RWPE1 (cell line): ENCODE data around the gene ZBTB17.
"Not testable (repeated sequence)": the region's sequence is repeated elsewhere in the genome, so short reads cannot be mapped to it uniquely, and the experiment has no call there.

ENCODE experiments used
- CTCF ChIA-PET: fragments of 350-600 bp; sonication (Branson Sonifier 250); formaldehyde crosslinking; extraction: SDS; loops from one replicate; lab custom pipeline; 2021; lab: Yijun Ruan, JAX
- POLR2A ChIA-PET: fragments of 400-600 bp; formaldehyde crosslinking; extraction: SDS; loops from one replicate; lab custom pipeline; 2020; ENCODE audit warnings: antibody characterized with exemption; ENCODE audit not compliant: low non-redundant PET; lab: Yijun Ruan, JAX
- DNase-seq: peaks from one replicate; pipeline ENCODE4 v3.0.0; 2012; ENCODE audit warnings: low spot score
- H3K27ac ChIP-seq: fragments of 450-650 bp; 2 replicates; pipeline ENCODE4 v1.5.1; 2017
- CTCF ChIP-seq: fragments of 450-650 bp; conservative IDR thresholded peaks from 2 replicates; pipeline ENCODE4 v1.5.1; 2017; ENCODE audit warnings: low read depth, mild to moderate bottlenecking

Gene ZBTB17

DNA sequence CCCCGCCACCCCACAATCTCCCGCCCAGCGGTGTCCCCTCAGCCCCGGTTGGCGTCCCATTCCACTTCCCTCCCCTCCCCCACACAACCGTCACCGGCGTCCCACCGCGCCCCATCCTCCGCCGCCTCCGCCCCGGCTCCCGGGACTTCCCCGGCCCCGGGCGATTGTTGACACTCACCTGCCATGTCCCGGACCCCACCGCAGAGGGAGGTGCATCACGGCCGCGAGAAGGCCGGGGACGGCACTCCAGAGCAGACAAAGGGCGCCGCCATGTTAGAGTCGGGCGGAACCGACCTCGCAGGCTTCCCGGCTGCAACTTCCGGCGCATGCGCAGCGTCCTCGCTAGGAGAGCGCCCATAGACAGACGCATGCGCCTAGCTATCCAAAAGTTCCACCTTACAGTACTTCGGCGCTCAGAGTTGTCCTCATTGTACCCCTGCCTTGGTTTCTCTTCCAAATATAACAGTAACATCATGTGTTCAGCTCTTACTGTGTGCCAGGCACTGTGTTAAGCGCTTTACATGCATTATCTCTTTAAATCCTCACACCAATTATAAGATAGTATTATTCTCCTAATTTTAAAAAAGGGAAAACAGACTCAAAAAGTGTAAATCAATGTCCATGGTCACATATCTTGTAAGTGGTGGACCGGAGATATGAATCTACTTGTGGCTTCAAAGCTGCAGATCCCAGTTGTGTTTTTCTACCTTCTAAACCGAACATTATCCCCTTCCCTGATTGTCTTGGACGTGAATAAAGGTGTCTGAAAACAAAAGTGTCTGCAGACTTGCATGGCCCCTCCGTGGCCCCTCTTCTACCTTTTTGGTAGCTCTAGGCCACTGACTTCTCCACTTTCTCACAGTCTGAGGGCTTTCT, at the start of gene ZBTB17:
Gene ZBTB17, minus strand, starts transcription at position 297 of the 876 bp plus-strand sequence. CDS start 27,606 bp downstream, outside the sequence.
- TF ChIP-seq CTCF, result no peak
- peak; percentile 95 for DNase-seq
- ChIA-PET POLR2A (interaction anchor here (0.6 to 0.7 kb wide), 3 partner anchors 27 to 188 kb away, joined by 3 to 8 read pairs (median 7); no protein-coding TSS in a partner anchor), CTCF (interaction anchor here (0.6 to 0.7 kb wide), 3 partner anchors 127 to 189 kb away, joined by 6 to 7 read pairs (median 6); no protein-coding TSS in a partner anchor)
- H3K27ac ChIP-seq, result peak within 1 kb of the TSS; percentile 77

- CTCF ChIA-PET, result interaction anchor here (0.7 kb wide), 1 partner anchor 33 kb away, joined by 3 read pairs; no protein-coding TSS in a partner anchor
- H3K27ac ChIP-seq, result no peak overlapping the region
- no peak for TF ChIP-seq CTCF
- POLR2A ChIA-PET, result no interaction called here
- no peak for DNase-seq
Measured at GRCh38 chr1:16023050-16023653, 47.3 kb upstream of the ZBTB17 start.

- H3K27ac ChIP-seq, result no peak overlapping the region
- no peak for DNase-seq
- ChIA-PET POLR2A (no interaction called here), CTCF (interaction anchor here (0.7 kb wide), 1 partner anchor 34 kb away, joined by 3 read pairs; no protein-coding TSS in a partner anchor)
- TF ChIP-seq CTCF, result no peak
Measured at GRCh38 chr1:16022393-16022792, 46.5 kb upstream of the ZBTB17 start.

GRCh38 chr1:16021681-16022080, 45.8 kb upstream of the ZBTB17 start, which contains the start of gene CLCNKA:
Gene CLCNKA, plus strand, starts transcription at chr1:16022036. Its CDS starts 584 bp downstream, at chr1:16022620.
- no peak for TF ChIP-seq CTCF
- POLR2A ChIA-PET, result no interaction called here
- no peak for DNase-seq
- CTCF ChIA-PET, result no interaction called here
- H3K27ac ChIP-seq, result no peak within 1 kb of the TSS

DNA sequence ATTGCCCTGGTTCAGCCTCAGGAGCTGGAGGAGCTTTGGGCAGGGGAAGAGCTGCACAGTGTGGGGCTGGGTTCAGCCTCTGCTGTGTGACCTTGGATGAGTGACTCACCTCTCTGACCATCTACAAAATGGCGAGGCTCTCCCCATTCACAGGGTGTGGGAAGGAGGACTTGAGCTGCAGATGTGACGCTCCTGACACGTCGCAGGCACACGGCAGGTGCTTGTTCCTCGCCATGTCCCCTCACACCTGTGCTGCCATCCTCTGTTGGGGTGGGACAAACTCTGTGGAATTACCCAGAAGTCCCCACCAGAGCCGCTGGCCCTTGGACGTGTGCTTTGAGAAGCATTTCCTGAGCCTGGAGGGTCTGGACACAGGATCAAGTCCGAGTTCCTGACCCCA, 45.0 kb upstream of the ZBTB17 start:
- DNase-seq, H3K27ac ChIP-seq, CTCF ChIA-PET, POLR2A ChIA-PET: not testable (repeated sequence)

GRCh38 chr1:16020325-16020724, 44.4 kb upstream of the ZBTB17 start:
- POLR2A ChIA-PET, result no interaction called here
- CTCF ChIA-PET, result no interaction called here
- DNase-seq, result no peak
- H3K27ac ChIP-seq, result no peak overlapping the region
- no peak for TF ChIP-seq CTCF
